ENCODE data around the gene TFAM.

Gene TFAM

GRCh38 chr10:58433066-58433465, 47.9 kb downstream of the TFAM start:
- H3K4me3 ChIP-seq (ENCODE audit: low read length): no peak overlapping the region
- no peak for DNase-seq (ENCODE audit: low read depth)
- no peak for TF ChIP-seq CTCF (conservative IDR thresholded peaks at IDR 0.05; ENCODE audit: low read length)

- H3K4me3 ChIP-seq (ENCODE audit: low read length): no peak overlapping the region
- TF ChIP-seq CTCF (conservative IDR thresholded peaks at IDR 0.05; ENCODE audit: low read length): no peak
- no peak for DNase-seq (ENCODE audit: low read depth)
Observed at GRCh38 chr10:58433571-58433970, 48.4 kb downstream of the TFAM start.

GRCh38 chr10:58435297-58435985, 50.2 kb downstream of the TFAM start:
- TF ChIP-seq CTCF (conservative IDR thresholded peaks at IDR 0.05; ENCODE audit: low read length): peak; percentile 33
- H3K4me3 ChIP-seq (ENCODE audit: low read length): no peak overlapping the region
- DNase-seq (ENCODE audit: low read depth): peak; percentile 100

GRCh38 chr10:58436071-58436470, 50.9 kb downstream of the TFAM start:
- H3K4me3 ChIP-seq (ENCODE audit: low read length): no peak overlapping the region
- TF ChIP-seq CTCF (conservative IDR thresholded peaks at IDR 0.05; ENCODE audit: low read length): no peak
- DNase-seq (ENCODE audit: low read depth): peak; percentile 27

GRCh38 chr10:58438340-58438871, 53.2 kb downstream of the TFAM start:
- TF ChIP-seq CTCF (conservative IDR thresholded peaks at IDR 0.05; ENCODE audit: low read length): no peak
- DNase-seq (ENCODE audit: low read depth): peak; percentile 91
- no peak overlapping the region for H3K4me3 ChIP-seq (ENCODE audit: low read length)

GRCh38 chr10:58438986-58439385, 53.8 kb downstream of the TFAM start:
- no peak for TF ChIP-seq CTCF (conservative IDR thresholded peaks at IDR 0.05; ENCODE audit: low read length)
- H3K4me3 ChIP-seq (ENCODE audit: low read length): no peak overlapping the region
- no peak for DNase-seq (ENCODE audit: low read depth)

- no peak overlapping the region for H3K4me3 ChIP-seq (ENCODE audit: low read length)
- DNase-seq (ENCODE audit: low read depth): no peak
- no peak for TF ChIP-seq CTCF (conservative IDR thresholded peaks at IDR 0.05; ENCODE audit: low read length)
Observed at GRCh38 chr10:58439632-58440364, 54.6 kb downstream of the TFAM start.
